ENCODE results near the gene CYP2B6.

DNA sequence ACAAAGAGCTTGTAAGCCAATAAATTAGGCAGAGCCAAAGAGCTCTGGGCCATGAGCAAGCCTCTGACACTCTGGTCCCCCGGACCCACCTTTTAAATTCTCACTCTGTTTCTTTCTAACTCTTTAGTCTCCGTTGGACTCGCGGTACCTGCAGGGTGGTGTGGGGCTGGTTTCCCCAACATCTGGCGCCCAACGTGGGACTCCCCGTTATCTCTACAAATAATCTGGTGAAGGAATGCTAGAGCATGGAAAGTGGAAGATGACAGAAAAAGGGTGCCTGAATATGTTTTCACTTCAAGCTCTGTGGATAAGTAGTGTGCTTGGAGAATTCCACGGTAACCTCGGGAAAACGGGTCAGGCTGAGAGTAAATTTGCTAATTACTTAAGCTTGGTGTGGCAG lies 36.5 kb upstream of the CYP2B6 start:
- TF ChIP-seq ZNF225 (CRISPR knock-in tag; IDR thresholded peaks at IDR 0.05) (no peak), MAX (IDR thresholded peaks at IDR 0.05) (no peak), NR3C1 (CRISPR knock-in tag; IDR thresholded peaks at IDR 0.05) (no peak), ELF4 (CRISPR knock-in tag; IDR thresholded peaks at IDR 0.05; ENCODE audit: borderline replicate concordance) (no peak), ZNF83 (CRISPR knock-in tag; IDR thresholded peaks at IDR 0.05; ENCODE audit: borderline replicate concordance) (no peak), SKI (IDR thresholded peaks at IDR 0.05; ENCODE audit: partially characterized antibody) (no peak), ZNF160 (CRISPR knock-in tag; IDR thresholded peaks at IDR 0.05) (no peak), HNF4G (IDR thresholded peaks at IDR 0.05; ENCODE audit: borderline replicate concordance, low read depth, low read length) (no peak), HNF4G (CRISPR knock-in tag; IDR thresholded peaks at IDR 0.05; ENCODE audit: borderline replicate concordance, low read depth) (no peak)
- TF ChIP-seq, protein P1, sequence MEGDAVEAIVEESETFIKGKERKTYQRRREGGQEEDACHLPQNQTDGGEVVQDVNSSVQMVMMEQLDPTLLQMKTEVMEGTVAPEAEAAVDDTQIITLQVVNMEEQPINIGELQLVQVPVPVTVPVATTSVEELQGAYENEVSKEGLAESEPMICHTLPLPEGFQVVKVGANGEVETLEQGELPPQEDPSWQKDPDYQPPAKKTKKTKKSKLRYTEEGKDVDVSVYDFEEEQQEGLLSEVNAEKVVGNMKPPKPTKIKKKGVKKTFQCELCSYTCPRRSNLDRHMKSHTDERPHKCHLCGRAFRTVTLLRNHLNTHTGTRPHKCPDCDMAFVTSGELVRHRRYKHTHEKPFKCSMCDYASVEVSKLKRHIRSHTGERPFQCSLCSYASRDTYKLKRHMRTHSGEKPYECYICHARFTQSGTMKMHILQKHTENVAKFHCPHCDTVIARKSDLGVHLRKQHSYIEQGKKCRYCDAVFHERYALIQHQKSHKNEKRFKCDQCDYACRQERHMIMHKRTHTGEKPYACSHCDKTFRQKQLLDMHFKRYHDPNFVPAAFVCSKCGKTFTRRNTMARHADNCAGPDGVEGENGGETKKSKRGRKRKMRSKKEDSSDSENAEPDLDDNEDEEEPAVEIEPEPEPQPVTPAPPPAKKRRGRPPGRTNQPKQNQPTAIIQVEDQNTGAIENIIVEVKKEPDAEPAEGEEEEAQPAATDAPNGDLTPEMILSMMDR (CRISPR knock-in tag; IDR thresholded peaks at IDR 0.05): no peak

Data from HepG2 (cell line).